ENCODE measurements around the gene GLG1.
"Not testable (repeated sequence)": the region's sequence is repeated elsewhere in the genome, so short reads cannot be mapped to it uniquely, and the experiment has no call there.

The GLG1 gene

GRCh38 chr16:74398212-74398895 lies 208.6 kb downstream of the GLG1 start:
- not testable (repeated sequence) for DNase-seq

Data from GDM1 (cell line).